HG03064 (cell line): ENCODE results near the gene PER2.
A peak's percentile ranks its signal among the peaks of the same experiment; 100 is the strongest.

Experiments
- ATAC-seq: cut with Tn5 transposase; IDR thresholded peaks from one replicate; pipeline ENCODE4 v1.9.1; 2021; ENCODE audit warnings: low read depth; ENCODE audit not compliant: unreplicated experiment

Gene PER2

DNA sequence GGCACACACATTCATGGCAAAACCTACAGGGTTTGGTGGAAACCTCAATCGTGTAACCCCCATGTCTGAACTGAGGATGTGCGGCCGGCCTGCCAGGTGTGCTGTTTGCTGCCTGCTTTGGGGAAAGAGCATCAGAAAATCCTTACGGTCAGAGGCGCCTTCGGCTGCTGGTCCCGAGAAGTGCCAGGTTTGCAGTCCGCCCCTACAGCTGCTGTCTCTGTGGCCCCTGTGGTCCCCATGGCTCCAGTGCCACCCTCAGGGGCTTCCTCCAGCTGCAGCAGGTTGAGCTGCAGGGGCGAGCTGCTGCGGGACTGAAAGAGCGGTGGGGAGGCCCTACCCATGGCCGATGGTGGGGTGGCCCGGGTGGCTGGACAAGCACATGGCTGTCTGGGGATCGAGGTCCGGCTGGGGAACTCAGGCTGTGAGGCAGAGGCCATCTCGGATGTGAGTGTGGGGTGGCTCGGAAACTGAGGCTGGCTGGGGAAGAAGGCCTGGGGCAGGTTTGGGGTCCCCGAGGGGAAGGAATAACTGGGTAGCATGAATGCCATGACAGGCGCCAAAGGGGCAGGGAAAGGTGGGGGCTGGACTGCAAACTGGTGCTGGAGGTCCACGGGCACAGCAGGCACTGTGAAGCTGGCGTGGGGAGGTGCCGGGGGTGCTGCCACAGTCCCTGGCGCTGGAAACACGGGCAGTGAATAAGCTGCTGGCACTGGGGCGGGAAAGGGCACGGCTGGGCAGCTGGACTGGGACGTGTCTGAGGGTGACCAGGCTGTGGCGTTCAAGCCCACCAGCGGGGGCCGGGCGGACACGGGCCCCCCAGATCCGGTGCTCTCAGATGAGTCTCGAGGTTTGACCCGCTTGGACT, 35.4 kb downstream of the PER2 start:
- no peak for ATAC-seq

- no peak for ATAC-seq
These were observed 36.4 kb downstream of the PER2 start for GRCh38 chr2:238251986-238252385.

- ATAC-seq: no peak
These were observed 37.1 kb downstream of the PER2 start for GRCh38 chr2:238251331-238251730.

DNA sequence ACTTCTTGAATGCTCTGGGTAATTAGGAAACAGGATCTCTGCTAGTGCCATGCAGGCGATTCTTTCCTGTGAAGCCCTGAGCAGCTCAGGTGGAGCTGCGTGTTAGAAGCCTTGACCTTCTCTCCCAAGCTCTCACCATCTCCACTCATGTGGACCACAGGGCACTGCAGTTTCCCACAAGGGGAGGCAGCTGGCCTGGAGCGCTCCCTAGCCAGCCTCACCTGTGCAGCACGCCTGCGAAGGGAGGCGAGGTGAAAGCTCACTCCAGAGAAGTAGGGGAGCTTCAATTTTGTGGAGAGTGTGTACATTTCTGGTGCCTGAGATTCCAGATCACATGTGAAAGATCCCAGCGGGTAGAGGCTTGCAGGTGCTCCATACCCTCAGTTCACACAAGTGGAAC, 37.5 kb downstream of the PER2 start:
- no peak for ATAC-seq

GRCh38 chr2:238247841-238248453, 40.5 kb downstream of the PER2 start:
- ATAC-seq: no peak

GRCh38 chr2:238247002-238247822, 41.2 kb downstream of the PER2 start:
- ATAC-seq: no peak

DNA sequence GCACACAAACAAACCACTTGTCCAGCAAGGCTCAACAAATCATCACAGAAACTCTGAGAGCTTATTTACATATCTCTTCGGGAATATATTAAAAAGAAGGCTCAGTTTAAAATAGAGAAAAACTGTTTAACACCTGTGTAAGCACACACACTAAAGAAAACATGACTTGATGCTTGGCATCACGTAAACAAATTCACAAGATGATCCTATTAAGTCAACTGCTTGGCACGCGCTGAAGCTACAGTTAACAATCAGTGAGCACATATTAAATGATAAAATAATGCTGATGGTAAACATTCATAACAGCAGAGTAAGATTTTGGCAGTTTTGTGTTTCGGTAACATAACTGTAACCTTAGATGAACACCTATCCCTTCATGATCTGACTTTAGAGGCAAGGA, 44.3 kb downstream of the PER2 start:
- ATAC-seq: no peak

- ATAC-seq: no peak
These were observed 44.8 kb downstream of the PER2 start for GRCh38 chr2:238243496-238244076.

DNA sequence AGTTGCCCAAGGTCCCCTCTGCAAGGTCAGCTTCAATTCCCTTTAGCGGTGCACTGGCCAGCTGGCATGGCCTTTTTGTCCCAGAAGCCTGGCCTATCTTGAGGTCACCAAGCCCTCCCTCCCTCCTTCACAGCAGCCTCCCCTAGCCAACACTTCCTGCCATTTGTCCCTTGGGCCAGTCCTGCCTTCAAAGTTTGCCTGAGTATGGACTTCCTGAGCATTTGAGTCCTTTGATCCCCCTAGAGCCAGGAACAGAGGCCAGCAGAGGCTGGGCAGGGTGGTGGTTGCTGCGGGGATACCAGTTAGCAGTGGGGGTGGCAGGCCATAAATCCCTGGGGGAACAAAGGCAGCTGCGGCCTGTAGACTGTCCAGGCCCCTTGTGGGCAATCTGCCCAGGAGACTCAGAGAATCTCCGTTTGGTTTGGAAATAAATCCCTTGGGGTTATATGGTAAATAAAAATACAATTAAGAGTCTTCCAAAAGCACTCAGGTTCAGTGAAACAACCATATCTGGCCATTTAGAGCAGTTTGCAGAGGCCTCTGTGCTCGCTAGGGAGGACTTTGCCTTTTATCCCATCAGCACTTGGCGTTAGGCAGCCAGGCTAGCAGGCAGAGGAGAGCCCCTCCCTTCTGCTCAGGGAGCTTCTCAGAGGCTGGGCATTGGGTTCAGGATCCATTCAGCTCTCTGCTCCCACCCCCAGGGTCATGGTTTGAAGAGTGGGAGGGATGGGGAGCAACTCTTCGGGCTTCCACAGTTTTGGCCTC, 45.5 kb downstream of the PER2 start:
- no peak for ATAC-seq

DNA sequence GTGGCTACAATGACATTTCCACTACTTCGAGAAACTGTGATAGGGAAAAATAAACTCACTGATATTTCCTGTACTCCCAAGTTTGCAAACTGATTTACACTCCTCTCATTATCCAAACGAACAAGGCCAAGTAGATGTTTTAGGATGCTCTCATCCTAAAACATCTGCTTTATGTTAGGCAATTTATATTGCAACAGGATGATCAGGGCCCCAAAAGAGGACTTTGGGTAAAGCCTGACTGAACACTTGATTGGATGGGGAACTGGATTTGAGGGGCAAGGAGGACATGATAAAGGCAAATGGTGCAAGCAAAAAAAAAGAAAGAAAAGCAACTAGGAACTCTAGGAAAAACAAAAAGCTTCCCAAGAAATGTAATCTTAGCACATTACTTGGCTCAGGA, 46.4 kb downstream of the PER2 start:
- no peak for ATAC-seq

GRCh38 chr2:238240757-238241711, 47.4 kb downstream of the PER2 start:
- ATAC-seq: no peak

DNA sequence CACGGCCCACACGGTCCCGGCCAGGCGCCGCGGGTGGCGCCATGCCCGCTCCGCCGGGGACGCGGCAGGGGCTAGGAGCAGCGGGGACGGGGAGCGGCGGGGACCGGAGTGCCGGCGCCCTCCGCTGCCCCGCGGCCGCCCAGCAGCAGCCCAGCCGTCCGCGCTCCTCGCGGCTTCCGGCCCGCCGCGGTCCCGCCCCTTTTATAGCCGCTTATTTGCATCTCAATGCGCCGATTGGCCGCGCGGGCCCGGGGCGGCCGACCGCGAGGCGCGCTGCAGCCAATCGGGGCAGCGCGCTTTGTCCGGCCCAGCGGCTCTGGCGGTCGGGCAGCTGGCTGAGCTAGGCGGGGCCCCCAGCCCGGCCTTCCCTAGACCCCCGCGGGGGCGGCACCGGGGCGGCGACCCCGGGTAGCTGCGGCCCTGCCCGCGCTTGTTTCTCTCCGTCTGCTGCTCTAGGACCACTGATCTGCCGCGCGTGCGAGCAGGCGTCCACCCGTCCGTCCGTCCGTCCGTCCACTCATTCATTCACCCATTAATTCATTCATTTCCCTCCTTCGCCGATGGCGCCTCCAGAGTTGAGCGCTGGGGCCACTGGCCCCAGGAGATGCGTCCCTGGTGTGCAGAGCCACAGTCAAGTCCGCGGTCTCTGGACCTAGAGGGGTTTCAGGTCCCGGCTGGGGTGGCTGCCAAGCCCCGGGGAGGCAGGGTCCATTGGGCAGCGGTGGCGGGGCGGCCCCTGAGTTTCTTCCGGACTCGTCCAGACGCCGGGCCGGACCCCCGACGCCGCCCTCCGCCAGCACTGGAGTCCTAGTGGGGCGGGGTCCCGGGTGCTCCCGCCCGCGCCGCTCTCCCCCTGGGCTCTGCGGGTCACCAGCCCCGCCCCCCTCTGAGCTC, 48.3 kb downstream of the PER2 start, which contains the start of gene HES6:
Gene HES6, minus strand, starts transcription at position 176 of the 894 bp plus-strand sequence. Its CDS starts 133 bp downstream, at position 43.
- ATAC-seq: peak; percentile 90

DNA sequence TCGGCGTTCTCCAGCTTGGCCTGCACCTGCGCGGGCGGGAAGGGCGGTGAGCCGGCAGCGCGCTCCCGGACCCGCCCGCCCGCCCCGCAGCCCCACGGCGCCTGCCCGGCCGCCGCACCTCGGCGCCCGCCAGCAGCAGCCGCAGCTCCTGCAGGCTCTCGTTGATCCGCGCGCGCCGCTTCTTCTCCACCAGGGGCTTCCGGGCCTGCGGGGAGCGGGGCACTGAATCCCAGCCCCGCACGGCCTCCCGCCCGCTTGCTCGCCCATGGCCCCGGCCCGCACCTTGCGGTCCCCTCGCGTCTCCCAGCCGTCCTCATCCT, 48.9 kb downstream of the PER2 start:
- peak; percentile 8 for ATAC-seq

GRCh38 chr2:238238766-238239542, 49.5 kb downstream of the PER2 start:
- no peak for ATAC-seq

GRCh38 chr2:238238311-238238765, 50.1 kb downstream of the PER2 start:
- ATAC-seq: no peak

DNA sequence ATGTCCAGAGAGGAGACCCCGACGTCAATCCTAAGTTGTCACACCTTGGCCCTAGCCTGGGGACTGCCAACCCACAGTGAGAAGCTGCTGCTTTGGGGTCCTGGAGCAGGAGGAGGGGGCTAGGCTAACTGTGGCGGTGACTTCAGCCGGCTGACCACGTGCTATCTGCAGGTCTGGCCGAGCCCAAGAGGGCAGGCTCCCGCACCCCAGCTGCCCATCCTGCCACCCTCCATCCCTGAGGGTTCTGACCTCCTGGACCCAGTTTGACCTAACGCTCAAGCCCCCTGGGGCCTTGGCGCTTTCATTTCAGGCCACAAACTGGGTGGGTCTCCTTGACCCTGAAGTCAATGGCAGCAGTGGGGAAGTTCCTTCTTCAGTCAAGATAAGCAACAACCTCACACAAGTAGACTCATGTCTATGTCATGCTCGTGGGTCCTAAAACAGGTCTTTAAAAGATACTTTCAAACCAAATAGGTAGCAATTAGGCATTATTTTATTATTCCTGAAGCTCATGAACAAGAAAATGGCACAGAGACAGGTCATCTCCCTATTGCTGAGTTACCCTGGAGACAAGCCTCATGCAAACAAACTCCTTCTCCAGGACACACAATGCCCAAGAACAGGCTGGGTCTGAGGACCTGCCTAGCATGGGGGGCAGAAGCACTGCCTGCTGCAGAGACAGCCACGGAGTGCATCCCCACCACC, 50.8 kb downstream of the PER2 start:
- no peak for ATAC-seq

- no peak for ATAC-seq
These were observed 51.8 kb downstream of the PER2 start for GRCh38 chr2:238236571-238236970.
